Activated CD8-positive, alpha-beta T cell treated with anti-CD3 and anti-CD28 coated beads for 36 hours (primary cell): ENCODE measurements around the gene B3GLCT. TPM values are rescaled to one million over a fixed set of nuclear protein-coding genes. Genes with fewer than 3 reads are reported as not detected.

Experiments used
- ATAC-seq: fragments of 200-7000 bp; cut with Tn5 transposase; one replicate; pipeline ENCODE4 v1.10.0; 2021; ENCODE audit warnings: mild to moderate bottlenecking, moderate library complexity
- CTCF ChIA-PET: fragments of 350-600 bp; sonication (Branson Sonifier 250); formaldehyde crosslinking; loops from one replicate; lab custom pipeline; 2021; ENCODE audit warnings: antibody characterized with exemption; lab: Charles Lee
- POLR2A ChIA-PET: fragments of 350-600 bp; sonication (Branson Sonifier 250); formaldehyde crosslinking; loops from one replicate; lab custom pipeline; 2021; ENCODE audit warnings: antibody characterized with exemption; lab: Charles Lee
- DNase-seq: peaks from one replicate; pipeline ENCODE4 v3.0.0-alpha.2; 2020
- H3K27ac Mint-ChIP-seq: one replicate; pipeline ENCODE4 v1.8.0; 2021; ENCODE audit warnings: mild to moderate bottlenecking, mixed read lengths
- H3K27me3 Mint-ChIP-seq: one replicate; pipeline ENCODE4 v1.8.0; 2021; ENCODE audit warnings: mixed read lengths
- H3K36me3 Mint-ChIP-seq: one replicate; pipeline ENCODE4 v1.8.0; 2021; ENCODE audit warnings: low read depth, mixed read lengths
- H3K4me1 Mint-ChIP-seq: one replicate; pipeline ENCODE4 v1.8.0; 2021; ENCODE audit warnings: low read depth, mixed read lengths
- H3K4me3 Mint-ChIP-seq: one replicate; pipeline ENCODE4 v1.8.0; 2021; ENCODE audit warnings: mild to moderate bottlenecking, moderate library complexity, mixed read lengths
- H3K9me3 Mint-ChIP-seq: one replicate; pipeline ENCODE4 v1.8.0; 2021; ENCODE audit warnings: mixed read lengths
- intact Hi-C: fragments of 100-400 bp; cut with micrococcal nuclease; formaldehyde crosslinking; loops from one replicate; pipeline ENCODE4 v1.10.0; 2022
- total RNA-seq, 2 experiments: library from RNA; stranded (reverse); gene quantifications; one replicate each; pipeline ENCODE4 v1.2.3, GENCODE V29; 2021
- TF ChIP-seq, protein P1 (sequence below): fragments of 200-600 bp; IDR thresholded peaks from one replicate; pipeline ENCODE4 v1.8.0; 2022; ENCODE audit warnings: antibody characterized with exemption, mild to moderate bottlenecking

Gene B3GLCT
- total RNA-seq, 2 experiments from 2014 or later, result 2.4 to 2.5 TPM

DNA sequence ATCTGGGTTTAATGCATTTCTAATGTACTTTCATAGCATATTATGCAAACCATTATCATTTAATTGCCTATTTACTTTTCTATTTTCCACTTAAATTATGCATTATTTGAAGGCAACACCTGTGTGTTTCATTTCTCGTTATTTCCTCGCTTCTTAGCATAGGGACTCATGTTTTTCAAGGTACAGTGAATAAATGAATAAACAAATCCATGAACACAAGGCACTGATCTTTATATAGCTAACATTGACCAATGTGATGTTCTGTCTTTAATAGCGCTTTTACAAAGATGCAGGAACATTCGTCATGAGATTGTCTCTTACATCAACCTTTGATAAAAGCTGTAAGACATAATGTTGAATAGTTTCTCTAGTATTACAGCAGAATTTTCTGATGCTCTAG is 121.2 kb downstream of the B3GLCT start:
- no peak for ATAC-seq
- CTCF ChIA-PET, result no interaction called here
- H3K27me3 Mint-ChIP-seq, result no peaks in the 10 kb centered on the region
- H3K27ac Mint-ChIP-seq, result no peak overlapping the region
- intact Hi-C loops, result no loop called here
- POLR2A ChIA-PET, result no interaction called here
- TF ChIP-seq, protein P1, sequence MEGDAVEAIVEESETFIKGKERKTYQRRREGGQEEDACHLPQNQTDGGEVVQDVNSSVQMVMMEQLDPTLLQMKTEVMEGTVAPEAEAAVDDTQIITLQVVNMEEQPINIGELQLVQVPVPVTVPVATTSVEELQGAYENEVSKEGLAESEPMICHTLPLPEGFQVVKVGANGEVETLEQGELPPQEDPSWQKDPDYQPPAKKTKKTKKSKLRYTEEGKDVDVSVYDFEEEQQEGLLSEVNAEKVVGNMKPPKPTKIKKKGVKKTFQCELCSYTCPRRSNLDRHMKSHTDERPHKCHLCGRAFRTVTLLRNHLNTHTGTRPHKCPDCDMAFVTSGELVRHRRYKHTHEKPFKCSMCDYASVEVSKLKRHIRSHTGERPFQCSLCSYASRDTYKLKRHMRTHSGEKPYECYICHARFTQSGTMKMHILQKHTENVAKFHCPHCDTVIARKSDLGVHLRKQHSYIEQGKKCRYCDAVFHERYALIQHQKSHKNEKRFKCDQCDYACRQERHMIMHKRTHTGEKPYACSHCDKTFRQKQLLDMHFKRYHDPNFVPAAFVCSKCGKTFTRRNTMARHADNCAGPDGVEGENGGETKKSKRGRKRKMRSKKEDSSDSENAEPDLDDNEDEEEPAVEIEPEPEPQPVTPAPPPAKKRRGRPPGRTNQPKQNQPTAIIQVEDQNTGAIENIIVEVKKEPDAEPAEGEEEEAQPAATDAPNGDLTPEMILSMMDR, result no peak
- H3K4me3 Mint-ChIP-seq, result no peak overlapping the region
- no peak for DNase-seq
- no peaks in the 10 kb centered on the region for H3K4me1 Mint-ChIP-seq
- H3K36me3 Mint-ChIP-seq, result peaks cover 19% of the 10 kb centered on the region
- H3K9me3 Mint-ChIP-seq, result peaks cover 2% of the 10 kb centered on the region

DNA sequence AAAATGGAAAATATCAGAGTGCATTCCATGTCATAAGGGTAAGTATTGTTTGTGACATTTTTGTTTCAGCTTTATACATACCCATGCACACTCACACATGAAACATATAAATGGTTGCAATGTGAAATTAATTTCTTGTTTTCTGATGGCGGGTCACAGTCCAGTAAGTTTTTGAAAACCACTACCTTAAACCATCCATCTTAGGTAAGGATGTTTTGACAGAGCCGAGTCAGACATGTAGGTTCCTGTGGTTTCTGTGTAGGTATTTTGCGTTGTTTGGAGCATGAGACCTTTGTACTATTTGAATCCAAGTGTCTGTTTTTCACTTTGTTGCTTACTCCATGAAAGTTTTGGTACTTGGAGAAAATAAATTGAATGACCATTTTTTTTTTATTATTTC is 121.7 kb downstream of the B3GLCT start:
- ChIA-PET CTCF (no interaction called here), POLR2A (no interaction called here)
- H3K27me3 Mint-ChIP-seq, result no peaks in the 10 kb centered on the region
- peaks cover 18% of the 10 kb centered on the region for H3K36me3 Mint-ChIP-seq
- no peak overlapping the region for H3K27ac Mint-ChIP-seq
- peaks cover under 1% of the 10 kb centered on the region for H3K9me3 Mint-ChIP-seq
- H3K4me3 Mint-ChIP-seq, result no peak overlapping the region
- no peak for ATAC-seq
- DNase-seq, result no peak
- TF ChIP-seq, protein P1, result no peak
- no peaks in the 10 kb centered on the region for H3K4me1 Mint-ChIP-seq
- intact Hi-C loops, result no loop called here

DNA sequence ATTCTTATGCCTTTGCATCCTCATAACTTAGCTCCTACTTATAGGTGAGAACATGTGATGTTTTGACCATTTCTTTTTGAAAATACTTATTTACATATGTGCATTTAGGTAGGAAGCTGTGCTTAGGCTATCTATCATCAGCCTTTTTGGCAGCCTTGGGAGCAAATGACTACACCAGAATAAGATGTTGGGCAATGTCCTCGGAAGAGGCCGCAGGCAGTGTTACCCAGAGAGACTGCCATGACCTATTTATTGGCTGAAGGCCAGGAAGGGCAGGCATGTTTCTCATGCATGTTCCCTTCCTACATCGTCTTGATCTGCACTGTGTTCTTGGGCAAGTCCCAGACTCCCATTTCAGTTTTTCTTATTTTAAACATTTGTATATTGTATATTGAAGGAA is 122.3 kb downstream of the B3GLCT start:
- H3K36me3 Mint-ChIP-seq, result peaks cover 12% of the 10 kb centered on the region
- TF ChIP-seq, protein P1, result no peak
- no peaks in the 10 kb centered on the region for H3K4me1 Mint-ChIP-seq
- intact Hi-C loops, result no loop called here
- ChIA-PET POLR2A (no interaction called here), CTCF (no interaction called here)
- H3K9me3 Mint-ChIP-seq, result no peaks in the 10 kb centered on the region
- no peak overlapping the region for H3K27ac Mint-ChIP-seq
- ATAC-seq (no peak), DNase-seq (no peak)
- no peaks in the 10 kb centered on the region for H3K27me3 Mint-ChIP-seq
- no peak overlapping the region for H3K4me3 Mint-ChIP-seq

GRCh38 chr13:31322702-31323405 is 123.1 kb downstream of the B3GLCT start:
- ChIA-PET CTCF (no interaction called here), POLR2A (no interaction called here)
- Mint-ChIP-seq H3K27me3 (no peaks in the 10 kb centered on the region), H3K27ac (no peak overlapping the region), H3K4me3 (no peak overlapping the region), H3K9me3 (no peaks in the 10 kb centered on the region), H3K4me1 (no peaks in the 10 kb centered on the region), H3K36me3 (peaks cover 15% of the 10 kb centered on the region)
- intact Hi-C loops, result no loop called here
- DNase-seq (no peak), ATAC-seq (no peak)
- TF ChIP-seq, protein P1, result no peak

- ATAC-seq (no peak), DNase-seq (no peak)
- H3K4me1 Mint-ChIP-seq, result no peaks in the 10 kb centered on the region
- TF ChIP-seq, protein P1, result no peak
- no peak overlapping the region for H3K4me3 Mint-ChIP-seq
- no peaks in the 10 kb centered on the region for H3K27me3 Mint-ChIP-seq
- ChIA-PET CTCF (no interaction called here), POLR2A (no interaction called here)
- no peak overlapping the region for H3K27ac Mint-ChIP-seq
- peaks cover 35% of the 10 kb centered on the region for H3K36me3 Mint-ChIP-seq
- no peaks in the 10 kb centered on the region for H3K9me3 Mint-ChIP-seq
- intact Hi-C loops, result no loop called here
Measured at GRCh38 chr13:31327182-31327860, 127.5 kb downstream of the B3GLCT start.
